Epithelial cell of proximal tubule (primary cell): ENCODE measurements around the gene SERPINA12. TPM values are rescaled to one million over a fixed set of nuclear protein-coding genes. Genes with fewer than 3 reads are reported as not detected.

Experiments used
- DNase-seq: peaks from one replicate; pipeline ENCODE4 v3.0.0-alpha.2; 2011; ENCODE audit warnings: low read depth
- H3K4me3 ChIP-seq: 2 replicates; pipeline ENCODE4 v1.5.1; 2011; ENCODE audit warnings: low read depth, mild to moderate bottlenecking, low read length
- total RNA-seq: library from RNA; depleted of rRNA; stranded (reverse); fragments of >200 nt; gene quantifications from 2 replicates; pipeline ENCODE4 v1.2.3, GENCODE V29; 2015
- TF ChIP-seq, protein P1 (sequence below): conservative IDR thresholded peaks from 2 replicates; pipeline ENCODE4 v1.5.1; 2012; ENCODE audit warnings: low read depth, mild to moderate bottlenecking, low read length

SERPINA12 gene
- total RNA-seq, 1 donor from 2014 or later = not detected

DNA sequence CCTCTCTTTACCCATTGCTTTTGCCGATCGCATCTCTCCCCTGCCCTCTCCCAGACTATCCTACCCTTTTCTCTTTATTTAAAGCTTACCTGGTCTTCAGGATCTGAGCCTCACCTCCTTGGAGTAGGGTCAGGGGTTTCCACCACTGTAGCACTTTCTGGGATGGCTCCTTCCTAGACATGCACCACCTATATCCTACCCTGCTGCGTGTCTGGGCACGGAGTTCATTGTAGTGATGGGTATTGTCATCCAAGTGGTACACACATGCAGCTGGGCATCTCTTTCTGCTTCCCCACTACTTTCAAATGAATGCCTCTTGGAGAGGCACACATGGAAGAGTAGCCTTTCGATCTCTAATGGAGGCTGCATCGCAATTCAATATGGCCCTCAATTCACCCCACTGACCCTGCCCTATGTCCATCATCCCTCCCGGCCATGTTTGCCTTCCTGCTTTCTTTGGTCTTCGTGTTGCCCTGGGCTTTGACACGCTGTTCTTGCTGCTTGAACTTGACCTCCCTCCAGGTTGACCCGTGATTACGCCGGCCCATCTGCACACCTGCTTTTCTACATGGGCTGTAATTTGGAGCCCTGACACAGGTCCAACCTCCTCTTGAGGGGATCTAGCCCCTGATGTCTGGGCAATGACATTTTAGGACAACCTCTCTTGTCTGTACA lies 67.6 kb downstream of the SERPINA12 start:
- TF ChIP-seq, protein P1, sequence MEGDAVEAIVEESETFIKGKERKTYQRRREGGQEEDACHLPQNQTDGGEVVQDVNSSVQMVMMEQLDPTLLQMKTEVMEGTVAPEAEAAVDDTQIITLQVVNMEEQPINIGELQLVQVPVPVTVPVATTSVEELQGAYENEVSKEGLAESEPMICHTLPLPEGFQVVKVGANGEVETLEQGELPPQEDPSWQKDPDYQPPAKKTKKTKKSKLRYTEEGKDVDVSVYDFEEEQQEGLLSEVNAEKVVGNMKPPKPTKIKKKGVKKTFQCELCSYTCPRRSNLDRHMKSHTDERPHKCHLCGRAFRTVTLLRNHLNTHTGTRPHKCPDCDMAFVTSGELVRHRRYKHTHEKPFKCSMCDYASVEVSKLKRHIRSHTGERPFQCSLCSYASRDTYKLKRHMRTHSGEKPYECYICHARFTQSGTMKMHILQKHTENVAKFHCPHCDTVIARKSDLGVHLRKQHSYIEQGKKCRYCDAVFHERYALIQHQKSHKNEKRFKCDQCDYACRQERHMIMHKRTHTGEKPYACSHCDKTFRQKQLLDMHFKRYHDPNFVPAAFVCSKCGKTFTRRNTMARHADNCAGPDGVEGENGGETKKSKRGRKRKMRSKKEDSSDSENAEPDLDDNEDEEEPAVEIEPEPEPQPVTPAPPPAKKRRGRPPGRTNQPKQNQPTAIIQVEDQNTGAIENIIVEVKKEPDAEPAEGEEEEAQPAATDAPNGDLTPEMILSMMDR = no peak
- DNase-seq = no peak
- H3K4me3 ChIP-seq = no peak overlapping the region

DNA sequence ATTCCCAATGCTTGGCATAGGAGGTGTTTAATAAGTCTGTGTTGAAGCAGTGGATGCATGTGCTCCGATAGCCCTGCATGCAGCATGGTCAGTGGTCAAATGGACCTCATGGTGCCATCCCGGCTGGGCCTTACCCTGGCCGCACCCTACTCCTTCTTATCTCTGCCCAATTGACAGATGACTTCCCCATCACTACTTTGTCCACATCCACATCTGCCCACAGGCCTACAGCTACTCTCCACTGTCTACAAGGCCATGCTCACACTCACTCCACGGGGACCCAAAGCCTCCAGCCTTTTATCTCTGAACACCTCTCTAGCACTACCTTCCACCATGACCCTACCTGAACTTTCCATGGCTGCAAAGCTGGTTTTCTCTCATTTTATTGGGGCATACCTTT lies 68.1 kb downstream of the SERPINA12 start:
- TF ChIP-seq, protein P1 = no peak
- DNase-seq = no peak
- no peak overlapping the region for H3K4me3 ChIP-seq

DNA sequence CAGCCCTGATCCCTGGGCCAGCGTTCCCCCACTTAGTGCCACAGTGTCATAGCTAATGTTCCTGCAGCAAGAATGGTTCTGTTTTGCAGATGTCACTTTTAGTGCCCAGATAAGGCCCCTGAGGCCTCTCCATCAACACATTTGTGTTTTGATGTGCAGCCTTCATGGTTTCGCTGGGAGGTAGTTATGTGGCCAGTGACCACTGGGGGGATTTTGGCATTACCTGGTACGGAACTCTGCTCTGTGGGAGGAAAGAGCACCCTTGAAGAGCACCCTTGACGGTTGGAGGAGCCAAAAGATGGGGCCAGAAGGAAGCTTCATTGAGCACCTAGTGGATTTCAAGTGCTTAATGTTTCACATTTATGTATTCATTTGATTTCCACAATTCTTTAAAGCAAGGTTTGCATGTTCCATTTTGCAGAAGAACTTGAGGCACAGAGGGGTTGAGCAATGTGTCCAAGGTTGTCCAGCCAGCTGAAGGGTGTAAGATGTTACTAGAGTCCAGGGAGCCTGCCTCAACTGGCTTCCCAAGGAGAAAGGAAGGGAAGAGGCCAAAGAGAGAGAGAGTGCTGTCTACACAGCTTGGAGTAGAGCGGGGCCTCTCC lies 69.7 kb downstream of the SERPINA12 start:
- no peak for DNase-seq
- TF ChIP-seq, protein P1 = no peak
- H3K4me3 ChIP-seq = no peak overlapping the region

Other genes with a start within 250 kb of the SERPINA12 start
- not detected in 2 replicates for gene SERPINA10, start 216.2 kb downstream of the SERPINA12 start, total RNA-seq
- 0.81 and 1.4 TPM in 2 replicates for gene SERPINA6, start 186.1 kb downstream of the SERPINA12 start, total RNA-seq
- gene SERPINA2, start 142.8 kb downstream of the SERPINA12 start, total RNA-seq = not detected in 2 replicates
- 15.3 and 15.8 TPM in 2 replicates for gene SERPINA1, start 120.9 kb downstream of the SERPINA12 start, total RNA-seq
- gene SERPINA11, start 56.7 kb downstream of the SERPINA12 start, total RNA-seq = not detected in 2 replicates
- not detected in 2 replicates for gene SERPINA9, start 33.3 kb downstream of the SERPINA12 start, total RNA-seq
- not detected in 2 replicates for gene SERPINA4, start 52.0 kb upstream of the SERPINA12 start, total RNA-seq
- 0.58 and 2.4 TPM in 2 replicates for gene SERPINA5, start 72.0 kb upstream of the SERPINA12 start, total RNA-seq
- 2.7 and 4.7 TPM in 2 replicates for gene SERPINA3, start 102.9 kb upstream of the SERPINA12 start, total RNA-seq